Frontal cortex (tissue), 4 donors: ENCODE data around the gene HOXD13. TPM values are rescaled to one million over a fixed set of nuclear protein-coding genes. Genes with fewer than 3 reads are reported as not detected.

Experiments
- DNase-seq, 2 donors: peaks; one replicate each; pipeline ENCODE4 v3.0.0; 2012; ENCODE audit warnings: low spot score in 2 of 2
- FAIRE-seq: peaks from 2 replicates; lab custom pipeline; 2012; peaks lifted over from hg19 to GRCh38; lab: Jason Lieb, UNC
- total RNA-seq: library from RNA; depleted of rRNA; stranded (reverse); fragments of >200 nt; gene quantifications from one replicate; pipeline ENCODE4 v1.2.3, GENCODE V29; 2014
- donor health status: control.
- donor health status: control.
- donor health status: control.

The HOXD13 gene
- total RNA-seq, 1 donor from 2014 or later = not detected

DNA sequence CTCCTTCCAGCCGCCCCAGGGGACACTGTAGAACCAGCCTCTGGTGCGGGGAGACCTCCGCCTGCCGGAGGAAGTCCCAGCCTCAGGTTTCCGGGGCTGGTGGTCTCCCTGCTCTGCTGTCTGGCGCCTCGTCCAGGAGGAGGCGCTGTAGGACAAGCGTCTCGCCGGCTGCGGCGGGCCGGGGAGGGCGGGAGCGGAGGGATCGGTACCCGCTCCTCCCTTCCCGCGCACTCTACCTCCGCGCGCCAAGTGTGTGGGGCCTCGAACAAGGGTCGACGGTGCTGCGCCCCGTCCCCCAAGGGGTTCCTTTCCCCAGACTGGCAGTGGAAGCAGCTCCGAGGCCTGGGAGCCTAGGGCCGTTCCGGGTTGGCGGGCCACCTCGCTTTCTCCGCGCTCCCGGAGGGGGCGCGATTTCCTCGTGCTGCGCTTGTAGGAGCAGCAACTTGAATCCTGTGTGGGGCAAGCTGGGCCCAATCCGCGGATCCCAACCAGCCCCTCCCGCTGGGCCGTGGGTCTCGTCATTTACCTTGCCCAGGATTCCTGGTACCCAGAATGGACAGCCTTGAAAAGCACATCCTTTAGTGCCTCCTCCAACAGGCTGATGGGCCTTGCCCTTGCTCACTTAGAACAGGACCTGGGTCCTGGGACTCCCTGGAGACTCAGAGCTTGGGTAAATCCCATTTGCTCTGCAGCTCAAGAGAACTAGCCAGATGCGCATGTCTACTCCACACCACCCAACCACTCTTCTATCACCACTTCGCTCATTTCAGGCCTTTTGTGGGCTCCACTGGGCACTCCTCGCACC is 48.2 kb downstream of the HOXD13 start:
- no peak for FAIRE-seq
- peak; percentile 83 to 87 for DNase-seq

DNA sequence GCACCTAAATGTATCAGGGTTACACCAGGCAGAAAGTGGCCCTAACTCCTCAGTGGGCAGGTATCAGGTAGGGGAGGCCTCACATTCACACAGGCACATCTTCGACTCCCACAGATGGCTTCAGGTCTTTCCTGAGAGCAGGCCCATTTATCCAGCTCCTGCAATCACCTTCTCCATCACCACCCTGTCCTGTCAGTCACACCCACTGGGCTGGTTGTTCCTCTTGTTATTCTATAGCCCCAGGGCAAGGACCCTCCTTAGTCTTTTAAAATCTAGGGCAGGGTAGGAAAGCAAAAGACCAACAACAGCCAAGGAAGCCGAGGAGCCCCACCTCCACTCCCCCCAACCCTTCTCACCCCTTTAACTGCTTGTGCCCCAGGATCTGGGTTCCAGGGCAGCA is 49.8 kb downstream of the HOXD13 start:
- FAIRE-seq (no peak), DNase-seq (no peak)

Other genes starting within 250 kb of the HOXD13 start
- gene LNPK, start 90.5 kb upstream of the HOXD13 start, total RNA-seq = 62.8 TPM
- gene EVX2, start 8.8 kb upstream of the HOXD13 start, total RNA-seq = not detected
- not detected for gene HOXD12, start 7.1 kb downstream of the HOXD13 start, total RNA-seq
- not detected for gene HOXD11, start 14.6 kb downstream of the HOXD13 start, total RNA-seq
- not detected for gene HOXD10, start 24.1 kb downstream of the HOXD13 start, total RNA-seq
- not detected for gene HOXD9, start 30.0 kb downstream of the HOXD13 start, total RNA-seq
- gene HOXD8, start 37.0 kb downstream of the HOXD13 start, total RNA-seq = not detected
- gene HOXD4, start 58.8 kb downstream of the HOXD13 start, total RNA-seq = not detected
- gene HOXD3, start 64.6 kb downstream of the HOXD13 start, total RNA-seq = not detected
- gene HOXD1, start 95.9 kb downstream of the HOXD13 start, total RNA-seq = not detected
- gene MTX2, start 176.7 kb downstream of the HOXD13 start, total RNA-seq = 55.4 TPM